ENCODE results near the gene NLRC5.

DNA sequence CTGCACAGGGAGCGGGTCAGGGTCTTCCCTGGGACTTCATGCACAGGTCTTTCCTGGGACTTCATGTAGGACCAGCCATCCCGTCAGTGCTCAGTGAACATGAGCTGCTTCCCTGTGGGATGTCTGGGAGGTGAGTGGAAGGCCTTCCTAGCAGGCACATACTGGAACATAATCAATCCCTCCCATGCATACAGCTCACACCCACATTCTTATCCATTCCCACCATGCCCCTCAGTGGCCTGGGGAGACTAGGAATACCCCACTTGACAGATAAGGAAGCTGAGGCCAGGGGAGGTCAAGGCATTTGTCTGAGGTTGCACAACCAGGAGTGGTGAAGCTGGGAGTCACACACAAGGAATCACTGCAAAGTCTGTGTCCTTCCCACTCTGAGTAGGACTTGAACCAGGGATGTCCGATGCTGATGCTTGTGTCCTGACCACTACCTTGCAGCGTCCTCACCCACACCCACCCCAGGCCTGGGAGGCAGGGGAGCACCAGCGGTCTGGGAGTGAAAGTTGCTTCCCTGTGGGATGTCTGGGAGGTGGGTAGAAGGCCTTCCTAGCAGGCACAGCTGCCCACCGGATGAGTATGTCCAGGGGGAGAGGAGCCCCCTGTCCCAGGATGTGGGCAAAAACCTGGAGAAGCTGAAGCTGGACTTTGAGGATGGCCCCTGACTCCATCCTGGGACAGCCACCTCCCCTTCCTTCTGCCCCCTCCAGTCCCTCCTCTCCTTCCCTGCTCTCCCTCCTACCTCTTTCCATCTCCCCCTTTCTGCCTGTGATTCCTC, 1.0 kb upstream of the NLRC5 start:
- TF ChIP-seq, protein P1, sequence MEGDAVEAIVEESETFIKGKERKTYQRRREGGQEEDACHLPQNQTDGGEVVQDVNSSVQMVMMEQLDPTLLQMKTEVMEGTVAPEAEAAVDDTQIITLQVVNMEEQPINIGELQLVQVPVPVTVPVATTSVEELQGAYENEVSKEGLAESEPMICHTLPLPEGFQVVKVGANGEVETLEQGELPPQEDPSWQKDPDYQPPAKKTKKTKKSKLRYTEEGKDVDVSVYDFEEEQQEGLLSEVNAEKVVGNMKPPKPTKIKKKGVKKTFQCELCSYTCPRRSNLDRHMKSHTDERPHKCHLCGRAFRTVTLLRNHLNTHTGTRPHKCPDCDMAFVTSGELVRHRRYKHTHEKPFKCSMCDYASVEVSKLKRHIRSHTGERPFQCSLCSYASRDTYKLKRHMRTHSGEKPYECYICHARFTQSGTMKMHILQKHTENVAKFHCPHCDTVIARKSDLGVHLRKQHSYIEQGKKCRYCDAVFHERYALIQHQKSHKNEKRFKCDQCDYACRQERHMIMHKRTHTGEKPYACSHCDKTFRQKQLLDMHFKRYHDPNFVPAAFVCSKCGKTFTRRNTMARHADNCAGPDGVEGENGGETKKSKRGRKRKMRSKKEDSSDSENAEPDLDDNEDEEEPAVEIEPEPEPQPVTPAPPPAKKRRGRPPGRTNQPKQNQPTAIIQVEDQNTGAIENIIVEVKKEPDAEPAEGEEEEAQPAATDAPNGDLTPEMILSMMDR (IDR thresholded peaks at IDR 0.05; ENCODE audit: low read length): no peak
- TF ChIP-seq EZH2 (optimal IDR thresholded peaks at IDR 0.05; ENCODE audit: low read depth, low read length): no peak
